Activated CD4-positive, alpha-beta memory T cell treated with anti-CD3 and anti-CD28 coated beads for 36 hours (primary cell): Measurements from ENCODE around the gene HOXA10. TPM values are rescaled to one million over a fixed set of nuclear protein-coding genes. Genes with fewer than 3 reads are reported as not detected.
A peak's percentile ranks its signal among the peaks of the same experiment; 100 is the strongest.

Experiments
- CTCF ChIA-PET: fragments of 350-600 bp; sonication (Branson Sonifier 250); formaldehyde crosslinking; loops from one replicate; lab custom pipeline; 2021; ENCODE audit warnings: antibody characterized with exemption, inconsistent platforms; lab: Charles Lee
- POLR2A ChIA-PET: fragments of 350-600 bp; sonication (Branson Sonifier 250); formaldehyde crosslinking; loops from one replicate; lab custom pipeline; 2021; ENCODE audit warnings: antibody characterized with exemption; lab: Charles Lee
- DNase-seq: peaks from one replicate; pipeline ENCODE4 v3.0.0-alpha.2; 2020
- H3K27ac Mint-ChIP-seq: one replicate; pipeline ENCODE4 v1.8.0; 2021; ENCODE audit warnings: mixed read lengths
- H3K27me3 Mint-ChIP-seq: one replicate; pipeline ENCODE4 v1.8.0; 2021; ENCODE audit warnings: mixed read lengths
- H3K36me3 Mint-ChIP-seq: one replicate; pipeline ENCODE4 v1.8.0; 2021; ENCODE audit warnings: mixed read lengths
- H3K4me1 Mint-ChIP-seq: one replicate; pipeline ENCODE4 v1.8.0; 2021; ENCODE audit warnings: low read depth, mixed read lengths
- H3K4me3 Mint-ChIP-seq: one replicate; pipeline ENCODE4 v1.8.0; 2021; ENCODE audit warnings: mild to moderate bottlenecking, mixed read lengths
- H3K9me3 Mint-ChIP-seq: one replicate; pipeline ENCODE4 v1.8.0; 2021; ENCODE audit warnings: mixed read lengths
- intact Hi-C: fragments of 100-400 bp; cut with micrococcal nuclease; formaldehyde crosslinking; loops from one replicate; pipeline ENCODE4 v1.15.1; 2023
- total RNA-seq, 2 experiments: library from RNA; stranded (reverse); gene quantifications; one replicate each; pipeline ENCODE4 v1.2.3, GENCODE V29; 2021

The HOXA10 gene
- total RNA-seq, 2 experiments from 2014 or later, result not detected

DNA sequence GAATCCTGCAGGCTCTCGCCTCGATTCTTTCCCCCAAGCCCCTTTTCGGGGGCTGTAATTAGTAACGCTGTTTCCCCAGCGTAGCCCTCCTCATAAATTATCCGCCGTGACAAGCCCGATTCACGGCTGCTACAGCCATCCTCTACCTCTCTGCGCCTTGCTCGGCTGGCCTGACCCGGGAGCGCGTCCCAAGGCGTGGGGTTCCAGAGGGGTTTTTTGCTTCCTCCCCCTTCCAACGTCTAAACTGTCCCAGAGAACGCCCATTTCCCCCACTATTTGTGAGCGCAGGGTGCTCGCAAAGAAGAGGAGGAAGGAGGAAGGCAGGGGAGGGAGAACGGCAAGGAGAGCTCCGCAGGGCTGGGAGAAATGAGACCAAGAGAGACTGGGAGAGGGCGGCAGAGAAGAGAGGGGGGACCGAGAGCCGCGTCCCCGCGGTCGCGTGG is 31.5 kb downstream of the HOXA10 start:
- CTCF ChIA-PET, result interaction anchor here (0.9 kb wide), 1 partner anchor 53 kb away, joined by 3 read pairs; no protein-coding TSS in a partner anchor
- no peaks in the 10 kb centered on the region for H3K36me3 Mint-ChIP-seq
- POLR2A ChIA-PET, result no interaction called here
- DNase-seq, result no peak
- H3K9me3 Mint-ChIP-seq, result no peaks in the 10 kb centered on the region
- H3K4me1 Mint-ChIP-seq, result no peaks in the 10 kb centered on the region
- peaks cover 39% of the 10 kb centered on the region for H3K27me3 Mint-ChIP-seq
- intact Hi-C loops, result no loop called here
- no peak overlapping the region for H3K4me3 Mint-ChIP-seq
- H3K27ac Mint-ChIP-seq, result no peak overlapping the region

DNA sequence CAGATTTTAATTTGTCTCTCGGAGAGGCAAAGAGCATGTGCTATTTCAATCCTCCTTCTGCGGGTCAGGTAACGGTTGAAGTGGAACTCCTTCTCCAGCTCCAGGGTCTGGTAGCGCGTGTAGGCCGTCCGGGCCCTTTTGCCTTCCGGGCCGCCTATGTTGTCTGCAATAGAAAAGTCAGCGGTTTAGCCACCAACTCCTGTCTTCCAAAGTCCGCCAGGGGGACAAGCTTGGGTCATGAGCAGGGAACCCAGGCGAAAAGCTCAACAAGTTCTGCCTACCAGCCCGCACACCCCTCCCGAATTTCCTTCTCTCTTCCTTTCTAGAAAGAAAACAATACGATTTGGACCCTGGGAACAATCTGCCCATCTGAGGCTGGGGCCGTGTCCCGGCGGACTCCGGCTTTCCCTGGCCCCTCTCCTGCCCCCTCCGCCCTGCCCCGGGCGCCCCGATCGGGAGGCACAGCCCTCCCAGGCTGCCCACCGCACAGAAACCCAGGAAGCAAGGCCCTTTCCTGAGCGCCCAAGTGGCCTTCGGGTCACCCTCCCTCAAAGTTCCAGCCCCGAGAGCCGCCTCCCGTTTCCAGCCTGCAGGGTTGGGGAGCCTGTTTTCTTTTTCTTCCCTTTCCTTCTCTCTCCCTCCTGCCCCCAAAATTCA is 32.1 kb downstream of the HOXA10 start:
- no peak for DNase-seq
- Mint-ChIP-seq H3K4me3 (no peak overlapping the region), H3K27me3 (peaks cover 38% of the 10 kb centered on the region), H3K4me1 (no peaks in the 10 kb centered on the region), H3K9me3 (no peaks in the 10 kb centered on the region), H3K27ac (no peak overlapping the region), H3K36me3 (no peaks in the 10 kb centered on the region)
- CTCF ChIA-PET, result no interaction called here
- POLR2A ChIA-PET, result no interaction called here
- intact Hi-C loops, result no loop called here

DNA sequence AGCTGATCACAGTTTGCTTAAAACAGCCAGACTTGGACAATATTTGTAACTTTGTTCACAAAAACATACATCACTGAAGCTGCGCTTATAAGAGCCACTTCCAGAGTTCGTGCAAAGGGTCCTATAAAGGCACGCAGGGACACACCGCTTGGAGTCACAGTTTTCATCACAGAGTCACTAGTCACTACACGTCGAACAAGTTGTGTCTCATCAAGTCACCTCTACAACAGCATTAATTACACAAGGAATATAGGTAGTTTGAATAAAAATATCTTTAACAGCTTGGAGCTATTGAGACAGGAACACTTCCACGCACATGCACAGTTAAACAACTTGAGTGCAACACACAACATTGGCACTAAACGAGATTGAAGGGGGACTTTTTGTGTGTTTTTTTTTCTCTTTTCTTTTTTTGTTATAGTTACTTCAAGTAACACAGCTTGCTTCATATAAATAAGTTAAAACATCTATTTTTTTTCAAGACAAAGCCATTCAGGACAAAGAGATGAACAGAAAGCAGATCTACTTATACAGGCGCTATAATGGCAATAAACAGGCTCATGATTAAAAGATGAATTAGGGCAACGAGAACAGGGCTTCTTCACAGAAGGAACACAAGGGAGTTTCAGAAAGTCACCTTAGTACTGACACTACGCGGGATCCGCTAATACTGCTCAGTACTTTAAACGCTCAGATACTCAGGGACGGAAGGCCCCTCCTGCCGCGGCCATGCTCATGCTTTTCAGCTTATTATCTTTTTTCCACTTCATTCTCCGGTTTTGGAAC is 32.8 kb downstream of the HOXA10 start:
- H3K4me1 Mint-ChIP-seq, result no peaks in the 10 kb centered on the region
- H3K4me3 Mint-ChIP-seq, result no peak overlapping the region
- DNase-seq, result no peak
- POLR2A ChIA-PET, result no interaction called here
- CTCF ChIA-PET, result no interaction called here
- no peak overlapping the region for H3K27ac Mint-ChIP-seq
- no peaks in the 10 kb centered on the region for H3K36me3 Mint-ChIP-seq
- H3K27me3 Mint-ChIP-seq, result peaks cover 33% of the 10 kb centered on the region
- no peaks in the 10 kb centered on the region for H3K9me3 Mint-ChIP-seq
- intact Hi-C loops, result no loop called here

DNA sequence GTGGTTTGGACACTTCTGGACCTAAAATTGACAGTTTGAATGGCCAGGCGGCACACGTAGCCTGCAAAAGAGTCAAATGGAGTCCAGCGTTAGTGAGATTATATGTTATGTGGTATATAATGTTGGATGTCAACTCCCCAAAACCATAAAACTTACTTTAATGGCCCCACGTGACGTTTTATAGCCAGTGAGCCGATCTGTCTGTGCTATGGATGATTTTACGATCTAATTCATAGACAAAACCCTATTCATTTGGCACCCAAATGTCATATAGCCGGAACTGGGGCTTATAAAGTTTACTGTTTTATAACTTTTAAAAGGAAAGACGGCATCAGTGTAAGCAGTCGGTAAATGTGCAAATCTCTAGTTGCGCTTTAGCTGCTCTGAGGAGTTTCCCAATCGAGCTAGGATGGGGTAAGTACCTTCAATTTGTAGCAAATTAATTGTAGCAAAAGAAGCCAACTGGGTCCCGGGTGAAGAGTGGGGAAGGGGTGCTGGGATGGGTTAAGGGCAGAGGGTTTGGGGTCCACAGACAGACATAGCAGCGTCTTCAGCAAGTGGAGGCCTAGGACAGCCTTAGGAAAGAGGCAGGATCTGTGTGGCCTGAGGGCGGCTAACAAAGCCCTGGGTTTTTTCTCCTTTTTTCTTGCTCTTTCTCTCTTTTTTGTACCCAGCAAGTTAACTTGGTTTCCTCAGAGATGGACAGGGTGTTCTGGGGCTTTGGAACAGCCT is 33.8 kb downstream of the HOXA10 start:
- Mint-ChIP-seq H3K9me3 (no peaks in the 10 kb centered on the region), H3K4me3 (no peak overlapping the region), H3K27me3 (peaks cover 36% of the 10 kb centered on the region), H3K27ac (no peak overlapping the region), H3K36me3 (no peaks in the 10 kb centered on the region), H3K4me1 (peaks cover 2% of the 10 kb centered on the region)
- ChIA-PET CTCF (no interaction called here), POLR2A (no interaction called here)
- no peak for DNase-seq
- intact Hi-C loops, result no loop called here

DNA sequence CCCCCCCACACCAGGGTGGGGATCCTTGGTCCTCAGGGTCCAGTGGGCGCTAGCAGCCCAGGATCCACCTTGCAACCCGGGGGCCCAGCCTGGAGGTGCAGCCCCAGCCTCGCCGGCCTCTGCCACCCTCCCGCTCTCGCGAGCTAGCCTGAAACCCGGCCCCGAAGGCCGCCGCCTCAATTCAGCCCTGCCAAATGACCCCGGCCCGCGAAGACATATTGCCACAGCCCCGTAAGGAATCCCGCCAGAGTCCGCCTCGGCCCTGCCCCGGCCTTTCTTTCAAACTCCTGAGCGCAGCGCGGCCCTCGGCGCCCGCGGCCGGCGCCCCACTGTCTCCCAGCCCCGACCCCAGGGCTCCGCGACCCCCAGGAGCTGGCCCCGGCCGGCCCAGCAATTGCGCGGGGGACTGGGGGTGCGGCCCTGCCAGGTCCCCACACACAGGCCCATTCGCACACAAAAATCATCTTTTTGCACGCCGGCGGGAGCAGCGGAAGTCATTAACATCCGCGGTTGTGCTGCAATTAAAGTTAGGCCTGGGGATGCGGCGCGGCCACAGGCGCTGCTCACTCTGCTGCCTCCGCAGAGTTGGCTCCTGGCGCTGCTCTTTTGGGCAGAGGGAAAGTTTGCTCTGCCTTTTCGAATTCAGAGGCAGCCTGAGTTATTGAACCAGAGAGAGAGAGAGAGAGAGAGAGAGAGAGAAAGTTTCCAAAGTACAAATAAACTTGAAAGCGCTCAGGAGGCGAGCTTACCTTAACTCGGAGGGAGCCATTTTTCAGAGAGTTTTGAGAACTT is 34.6 kb downstream of the HOXA10 start:
- Mint-ChIP-seq H3K4me1 (peaks cover 8% of the 10 kb centered on the region), H3K9me3 (no peaks in the 10 kb centered on the region), H3K27ac (no peak overlapping the region), H3K27me3 (peaks cover 37% of the 10 kb centered on the region), H3K36me3 (no peaks in the 10 kb centered on the region), H3K4me3 (no peak overlapping the region)
- ChIA-PET POLR2A (no interaction called here), CTCF (no interaction called here)
- intact Hi-C loops, result no loop called here
- DNase-seq, result no peak

DNA sequence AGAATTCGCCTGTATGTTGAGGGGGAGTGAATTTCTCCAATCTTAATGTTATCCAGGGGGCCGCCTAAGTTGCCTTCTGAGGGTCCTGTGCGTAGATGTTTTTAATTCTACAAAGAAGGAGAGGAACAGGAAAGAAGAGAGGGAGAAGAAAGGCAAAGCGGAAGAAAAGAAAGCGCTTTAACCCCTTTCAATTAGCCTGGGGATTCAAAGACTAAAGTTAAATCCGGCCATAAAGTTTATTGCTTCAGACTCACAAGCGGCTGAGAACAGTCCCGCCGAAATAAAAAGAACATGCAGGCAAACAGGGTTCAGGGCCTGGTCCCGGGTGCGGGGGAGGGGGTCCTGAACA is 35.2 kb downstream of the HOXA10 start:
- intact Hi-C loops, result no loop called here
- POLR2A ChIA-PET, result no interaction called here
- H3K4me3 Mint-ChIP-seq, result no peak overlapping the region
- H3K27me3 Mint-ChIP-seq, result peaks cover 41% of the 10 kb centered on the region
- CTCF ChIA-PET, result no interaction called here
- H3K27ac Mint-ChIP-seq, result peak overlapping the region; percentile 23
- no peaks in the 10 kb centered on the region for H3K9me3 Mint-ChIP-seq
- H3K4me1 Mint-ChIP-seq, result peaks cover 14% of the 10 kb centered on the region
- DNase-seq, result no peak
- H3K36me3 Mint-ChIP-seq, result no peaks in the 10 kb centered on the region

GRCh38 chr7:27138472-27138871 is 35.6 kb downstream of the HOXA10 start:
- intact Hi-C loops, result no loop called here
- Mint-ChIP-seq H3K36me3 (no peaks in the 10 kb centered on the region), H3K4me1 (peaks cover 17% of the 10 kb centered on the region), H3K27me3 (peaks cover 46% of the 10 kb centered on the region), H3K9me3 (no peaks in the 10 kb centered on the region), H3K27ac (peak overlapping the region; percentile 23), H3K4me3 (no peak overlapping the region)
- ChIA-PET CTCF (no interaction called here), POLR2A (no interaction called here)
- DNase-seq, result no peak

DNA sequence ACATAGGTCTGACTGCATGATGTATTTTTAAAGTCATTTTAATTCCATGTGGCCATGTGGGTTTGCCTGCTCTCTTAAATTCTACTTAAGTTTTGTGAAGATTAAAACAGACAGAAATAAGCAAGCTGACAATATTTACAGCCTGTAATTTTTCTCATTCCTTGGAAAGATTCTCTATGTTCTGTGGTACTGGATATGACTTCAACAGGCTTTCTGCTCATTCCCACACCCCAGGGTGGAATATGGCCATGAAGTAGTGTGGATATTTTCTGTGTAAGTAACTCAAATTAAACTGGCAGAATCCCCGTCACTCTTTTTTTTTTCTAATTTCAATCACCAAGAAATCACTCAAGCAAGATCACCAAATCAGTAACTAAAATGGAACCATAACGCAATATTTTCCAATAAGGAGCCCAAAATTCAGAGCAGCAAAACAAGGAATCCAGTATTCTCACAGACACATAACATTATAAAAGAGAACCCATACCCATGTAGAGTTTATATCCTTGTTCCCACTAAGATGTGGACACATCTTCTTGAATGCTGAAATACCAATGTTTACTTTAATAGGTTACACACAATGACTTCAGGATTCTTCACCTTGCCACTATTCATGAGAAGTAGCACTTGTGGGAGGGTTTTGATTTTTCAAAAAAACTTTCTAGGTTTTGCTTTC is 36.3 kb downstream of the HOXA10 start:
- no peaks in the 10 kb centered on the region for H3K36me3 Mint-ChIP-seq
- POLR2A ChIA-PET, result no interaction called here
- H3K4me1 Mint-ChIP-seq, result peaks cover 17% of the 10 kb centered on the region

DNA sequence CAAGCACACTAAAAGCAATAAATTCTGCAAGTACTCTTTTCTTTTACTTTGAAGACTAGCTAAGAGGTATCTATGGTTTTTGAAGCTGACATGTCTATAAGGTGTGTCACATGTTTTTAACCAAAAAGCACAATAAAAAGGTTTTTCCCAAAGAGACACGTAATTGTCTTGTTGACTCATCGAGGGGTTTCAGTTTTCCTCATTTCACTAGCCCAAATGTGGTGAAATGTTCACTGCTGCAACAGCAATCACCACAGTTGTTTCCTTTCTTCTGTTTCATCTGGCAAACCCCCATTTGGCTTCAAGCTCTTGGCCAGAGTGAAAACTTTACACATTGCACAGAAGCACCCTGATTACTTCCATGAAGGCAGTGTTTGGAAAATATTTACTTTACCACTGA is 39.7 kb downstream of the HOXA10 start:
- Mint-ChIP-seq H3K9me3 (no peaks in the 10 kb centered on the region), H3K4me1 (peaks cover 17% of the 10 kb centered on the region), H3K27me3 (peaks cover 60% of the 10 kb centered on the region), H3K27ac (peak overlapping the region; percentile 38), H3K4me3 (peak overlapping the region; percentile 12), H3K36me3 (no peaks in the 10 kb centered on the region)
- CTCF ChIA-PET, result interaction anchor here (0.7 to 1.5 kb wide), 3 partner anchors 10 to 452 kb away, joined by 3 to 4 read pairs (median 4); no protein-coding TSS in a partner anchor
- DNase-seq, result no peak
- POLR2A ChIA-PET, result no interaction called here
- intact Hi-C loops, result loop anchor here (1.0 kb wide), 1 partner anchor 38 kb away; no protein-coding TSS in a partner anchor

More for the DNA sequence above, 36.3 kb downstream of the HOXA10 start:
- H3K9me3 Mint-ChIP-seq, result no peaks in the 10 kb centered on the region
- peaks cover 52% of the 10 kb centered on the region for H3K27me3 Mint-ChIP-seq
- CTCF ChIA-PET, result no interaction called here
- H3K4me3 Mint-ChIP-seq, result no peak overlapping the region
- intact Hi-C loops, result no loop called here
- no peak overlapping the region for H3K27ac Mint-ChIP-seq
- DNase-seq, result no peak

DNA sequence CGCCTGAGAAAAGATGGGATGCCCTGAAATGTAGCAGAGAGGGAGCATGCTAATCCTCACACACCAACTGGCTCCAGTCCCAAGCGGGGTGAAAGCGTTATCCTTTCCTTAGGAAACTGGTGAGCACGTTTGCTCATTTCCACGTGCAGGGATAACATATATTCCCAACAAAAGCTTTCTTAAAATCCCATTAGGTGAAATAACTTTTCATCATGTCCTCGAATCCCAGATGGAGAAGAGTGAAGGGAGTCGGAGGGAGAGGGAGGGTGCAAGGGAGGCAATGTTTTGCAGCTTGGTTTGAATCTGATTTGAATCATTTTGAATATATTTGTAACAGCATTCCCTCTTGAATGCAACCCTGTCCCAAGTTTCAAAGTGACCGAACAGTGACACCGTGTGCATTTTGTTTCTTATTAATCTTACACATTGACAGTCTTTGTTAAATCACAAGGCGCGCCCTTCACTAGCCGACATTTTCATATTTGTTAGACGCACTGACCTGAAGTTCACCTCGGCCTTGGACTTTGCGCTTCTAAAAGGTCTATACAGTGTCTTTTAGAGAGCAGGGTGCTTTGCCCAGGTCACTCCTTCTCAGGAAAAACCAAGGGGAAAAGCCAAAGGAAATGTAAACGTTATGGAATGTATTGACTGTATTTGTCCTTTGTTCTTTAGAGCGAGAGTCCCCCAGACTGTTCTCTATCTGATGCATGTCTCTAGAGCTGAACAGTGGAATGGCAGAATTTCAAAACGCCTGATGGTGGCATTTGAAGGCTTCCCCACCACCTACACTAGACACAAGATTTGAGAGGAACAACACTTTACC is 40.5 kb downstream of the HOXA10 start:
- ChIA-PET POLR2A (no interaction called here), CTCF (interaction anchor here (0.7 to 1.5 kb wide), 2 partner anchors 11 to 28 kb away, joined by 3 to 4 read pairs; no protein-coding TSS in a partner anchor)
- H3K27ac Mint-ChIP-seq, result no peak overlapping the region

DNA sequence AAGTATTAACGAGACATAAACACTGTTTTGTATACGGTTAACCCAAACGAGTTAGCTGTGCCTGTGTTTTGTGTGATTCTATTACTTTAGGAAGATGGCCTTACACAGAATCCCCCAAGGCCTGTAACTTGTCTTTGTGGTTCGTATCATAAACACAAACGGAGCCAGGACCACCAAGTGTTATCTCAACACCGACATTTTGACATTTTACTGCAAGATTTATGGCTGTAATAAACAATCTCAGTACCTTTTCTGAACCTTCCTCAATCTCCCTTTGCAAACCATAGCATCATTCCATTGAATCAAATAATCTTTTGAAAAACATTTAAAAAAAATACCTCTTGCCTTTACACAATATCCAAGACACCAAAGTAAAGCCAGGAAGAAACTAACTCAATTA is 41.1 kb downstream of the HOXA10 start:
- intact Hi-C loops, result no loop called here
- CTCF ChIA-PET, result no interaction called here
- Mint-ChIP-seq H3K36me3 (no peaks in the 10 kb centered on the region), H3K9me3 (no peaks in the 10 kb centered on the region), H3K27me3 (peaks cover 55% of the 10 kb centered on the region), H3K4me1 (peaks cover 17% of the 10 kb centered on the region), H3K27ac (no peak overlapping the region), H3K4me3 (no peak overlapping the region)
- no peak for DNase-seq
- POLR2A ChIA-PET, result no interaction called here

More for the DNA sequence above, 40.5 kb downstream of the HOXA10 start:
- intact Hi-C loops, result loop anchor here (1.0 kb wide), 1 partner anchor 37 kb away; no protein-coding TSS in a partner anchor
- Mint-ChIP-seq H3K4me1 (peaks cover 17% of the 10 kb centered on the region), H3K9me3 (no peaks in the 10 kb centered on the region), H3K4me3 (no peak overlapping the region), H3K27me3 (peaks cover 56% of the 10 kb centered on the region), H3K36me3 (no peaks in the 10 kb centered on the region)
- no peak for DNase-seq
